HL-60 (cell line): ENCODE measurements around the gene MICU1.
"Not testable (repeated sequence)": the region's sequence is repeated elsewhere in the genome, so short reads cannot be mapped to it uniquely, and the experiment has no call there.

Experiments used
- DNase-seq, 2 experiments: peaks; one replicate each; pipeline ENCODE4 v3.0.0-alpha.2; 2010 to 2020; ENCODE audit warnings: low read depth in 1 of 2, low spot score in 1 of 2
- H3K27ac ChIP-seq: fragments of 250-450 bp; sonication (Bioruptor Pico); replicated peaks from 2 replicates; pipeline ENCODE4 v1.5.1; 2020; ENCODE audit warnings: mild to moderate bottlenecking, moderate library complexity
- H3K27me3 ChIP-seq: fragments of 250-450 bp; sonication (Bioruptor Pico); 2 replicates; pipeline ENCODE4 v1.5.1; 2021; ENCODE audit warnings: mild to moderate bottlenecking, moderate library complexity; ENCODE audit not compliant: insufficient read depth, poor library complexity, severe bottlenecking
- H3K4me3 ChIP-seq: replicated peaks from 2 replicates; pipeline ENCODE4 v1.5.1; 2011; ENCODE audit warnings: mild to moderate bottlenecking, control low read depth, low read length; ENCODE audit not compliant: insufficient read depth
- GABPA ChIP-seq: IDR thresholded peaks from 2 replicates; pipeline ENCODE4 v1.6.1; 2012; ENCODE audit warnings: low read depth
- POLR2AphosphoS5 ChIP-seq: IDR thresholded peaks from 2 replicates; pipeline ENCODE4 v1.6.1; 2012; ENCODE audit warnings: low read depth
- SPI1 ChIP-seq: IDR thresholded peaks from 2 replicates; pipeline ENCODE4 v1.6.1; 2012; ENCODE audit warnings: low read depth, mild to moderate bottlenecking, borderline replicate concordance
- TF ChIP-seq, protein P1 (sequence below): IDR thresholded peaks from one replicate; pipeline ENCODE4 v1.5.1; 2011; ENCODE audit warnings: low read length, control low read depth, inconsistent platforms; ENCODE audit not compliant: insufficient read depth
- TF ChIP-seq, protein P2 (sequence below): IDR thresholded peaks from 2 replicates; pipeline ENCODE4 v1.6.1; 2012; ENCODE audit warnings: low read depth; ENCODE audit not compliant: insufficient replicate concordance

Gene MICU1

DNA sequence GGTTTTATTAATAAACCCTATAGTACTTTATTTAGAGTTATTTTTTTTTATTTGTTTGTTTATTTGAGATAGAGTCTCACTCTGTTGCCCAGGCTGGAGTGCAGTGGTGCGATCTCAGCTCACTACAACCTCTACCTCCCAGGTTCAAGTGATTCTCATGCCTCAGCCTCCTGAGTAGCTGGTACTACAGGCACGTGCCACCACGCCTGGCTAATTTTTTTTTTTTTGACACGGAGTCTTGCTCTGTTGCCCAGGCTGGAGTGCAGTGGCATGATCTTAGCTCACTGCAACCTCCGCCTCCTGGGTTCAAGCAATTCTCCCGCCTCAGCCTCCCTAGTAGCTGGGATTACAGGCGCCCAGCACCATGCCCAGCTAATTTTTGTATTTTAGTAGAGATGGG lies 279.8 kb downstream of the MICU1 start:
- H3K4me3 ChIP-seq, DNase-seq, H3K27ac ChIP-seq, H3K27me3 ChIP-seq: not testable (repeated sequence)

DNA sequence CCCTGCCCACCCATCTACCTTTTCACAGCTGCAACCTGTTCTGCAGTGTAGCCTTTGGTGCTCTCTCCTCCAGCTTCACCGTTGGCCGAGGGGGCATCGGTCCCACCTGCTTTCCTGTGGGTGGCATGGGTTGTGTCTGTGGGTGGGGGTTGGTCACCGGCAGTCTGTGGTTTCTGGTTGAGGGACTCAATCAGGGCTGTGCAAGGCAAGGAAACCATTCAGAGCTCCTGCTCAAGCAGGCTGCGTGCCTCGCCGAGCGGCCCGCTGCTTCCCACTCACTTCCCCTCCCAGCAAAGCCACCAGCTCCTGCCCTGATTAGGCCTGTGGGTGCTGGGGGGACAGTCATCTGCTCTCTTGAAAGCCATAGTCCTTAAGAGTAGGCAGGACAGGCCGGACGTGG lies 280.9 kb downstream of the MICU1 start:
- no peaks in the 10 kb centered on the region for H3K27me3 ChIP-seq
- peak in 1 of 2 experiments; percentile 73 for DNase-seq
- TF ChIP-seq POLR2AphosphoS5 (peak; percentile 38; the same call in 1 of the 2 replicates), SPI1 (peak; percentile 85)
- TF ChIP-seq, protein P1, sequence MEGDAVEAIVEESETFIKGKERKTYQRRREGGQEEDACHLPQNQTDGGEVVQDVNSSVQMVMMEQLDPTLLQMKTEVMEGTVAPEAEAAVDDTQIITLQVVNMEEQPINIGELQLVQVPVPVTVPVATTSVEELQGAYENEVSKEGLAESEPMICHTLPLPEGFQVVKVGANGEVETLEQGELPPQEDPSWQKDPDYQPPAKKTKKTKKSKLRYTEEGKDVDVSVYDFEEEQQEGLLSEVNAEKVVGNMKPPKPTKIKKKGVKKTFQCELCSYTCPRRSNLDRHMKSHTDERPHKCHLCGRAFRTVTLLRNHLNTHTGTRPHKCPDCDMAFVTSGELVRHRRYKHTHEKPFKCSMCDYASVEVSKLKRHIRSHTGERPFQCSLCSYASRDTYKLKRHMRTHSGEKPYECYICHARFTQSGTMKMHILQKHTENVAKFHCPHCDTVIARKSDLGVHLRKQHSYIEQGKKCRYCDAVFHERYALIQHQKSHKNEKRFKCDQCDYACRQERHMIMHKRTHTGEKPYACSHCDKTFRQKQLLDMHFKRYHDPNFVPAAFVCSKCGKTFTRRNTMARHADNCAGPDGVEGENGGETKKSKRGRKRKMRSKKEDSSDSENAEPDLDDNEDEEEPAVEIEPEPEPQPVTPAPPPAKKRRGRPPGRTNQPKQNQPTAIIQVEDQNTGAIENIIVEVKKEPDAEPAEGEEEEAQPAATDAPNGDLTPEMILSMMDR, result no peak
- TF ChIP-seq, protein P2, sequence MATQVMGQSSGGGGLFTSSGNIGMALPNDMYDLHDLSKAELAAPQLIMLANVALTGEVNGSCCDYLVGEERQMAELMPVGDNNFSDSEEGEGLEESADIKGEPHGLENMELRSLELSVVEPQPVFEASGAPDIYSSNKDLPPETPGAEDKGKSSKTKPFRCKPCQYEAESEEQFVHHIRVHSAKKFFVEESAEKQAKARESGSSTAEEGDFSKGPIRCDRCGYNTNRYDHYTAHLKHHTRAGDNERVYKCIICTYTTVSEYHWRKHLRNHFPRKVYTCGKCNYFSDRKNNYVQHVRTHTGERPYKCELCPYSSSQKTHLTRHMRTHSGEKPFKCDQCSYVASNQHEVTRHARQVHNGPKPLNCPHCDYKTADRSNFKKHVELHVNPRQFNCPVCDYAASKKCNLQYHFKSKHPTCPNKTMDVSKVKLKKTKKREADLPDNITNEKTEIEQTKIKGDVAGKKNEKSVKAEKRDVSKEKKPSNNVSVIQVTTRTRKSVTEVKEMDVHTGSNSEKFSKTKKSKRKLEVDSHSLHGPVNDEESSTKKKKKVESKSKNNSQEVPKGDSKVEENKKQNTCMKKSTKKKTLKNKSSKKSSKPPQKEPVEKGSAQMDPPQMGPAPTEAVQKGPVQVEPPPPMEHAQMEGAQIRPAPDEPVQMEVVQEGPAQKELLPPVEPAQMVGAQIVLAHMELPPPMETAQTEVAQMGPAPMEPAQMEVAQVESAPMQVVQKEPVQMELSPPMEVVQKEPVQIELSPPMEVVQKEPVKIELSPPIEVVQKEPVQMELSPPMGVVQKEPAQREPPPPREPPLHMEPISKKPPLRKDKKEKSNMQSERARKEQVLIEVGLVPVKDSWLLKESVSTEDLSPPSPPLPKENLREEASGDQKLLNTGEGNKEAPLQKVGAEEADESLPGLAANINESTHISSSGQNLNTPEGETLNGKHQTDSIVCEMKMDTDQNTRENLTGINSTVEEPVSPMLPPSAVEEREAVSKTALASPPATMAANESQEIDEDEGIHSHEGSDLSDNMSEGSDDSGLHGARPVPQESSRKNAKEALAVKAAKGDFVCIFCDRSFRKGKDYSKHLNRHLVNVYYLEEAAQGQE, result no peak
- H3K4me3 ChIP-seq, result no peak overlapping the region
- H3K27ac ChIP-seq, result no peak overlapping the region

- H3K27me3 ChIP-seq, result no peaks in the 10 kb centered on the region
- no peak for DNase-seq
- H3K27ac ChIP-seq, result no peak overlapping the region
- TF ChIP-seq GABPA, result no peak
- TF ChIP-seq, protein P2, result no peak
- TF ChIP-seq, protein P1, result no peak
- TF ChIP-seq POLR2AphosphoS5, result no peak
- TF ChIP-seq SPI1, result no peak
- H3K4me3 ChIP-seq, result no peak overlapping the region
These were observed 283.0 kb downstream of the MICU1 start for GRCh38 chr10:72342911-72343310.

DNA sequence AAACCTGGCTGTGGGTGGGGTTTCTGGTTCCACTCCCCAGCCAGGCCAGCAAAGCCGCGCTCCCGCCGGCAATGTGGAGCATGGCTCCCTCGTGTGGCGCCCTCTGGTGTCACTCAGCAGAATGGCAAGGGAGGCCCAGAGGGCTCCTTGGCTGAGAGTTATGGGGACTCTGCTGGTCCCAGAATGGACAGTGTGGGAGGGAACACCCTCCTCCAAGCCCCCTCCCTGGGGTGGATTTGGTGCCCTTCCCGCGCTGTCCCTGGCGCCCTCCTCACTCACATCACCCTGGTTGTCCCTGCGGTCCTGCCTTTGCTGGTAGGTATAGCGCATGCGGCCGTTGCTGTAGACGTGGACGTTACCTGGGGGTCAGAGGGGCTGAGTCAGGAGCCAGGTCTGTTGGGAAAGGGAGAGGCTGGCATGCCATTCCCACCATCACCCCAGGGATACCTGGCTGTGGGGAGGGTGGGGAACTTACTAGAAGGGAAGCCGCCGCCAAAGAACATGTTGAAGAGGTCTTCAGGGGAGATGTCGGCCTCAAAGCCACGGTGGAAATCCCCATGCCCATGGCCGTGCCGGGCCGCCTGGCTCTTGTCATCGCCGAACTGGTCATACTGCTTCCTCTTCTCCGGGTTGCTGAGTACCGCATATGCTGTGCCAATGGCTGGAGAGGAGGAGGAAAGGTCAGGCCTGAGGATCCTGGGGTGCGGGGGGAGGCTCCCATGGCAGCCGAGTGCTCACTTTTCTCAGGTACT lies 285.2 kb downstream of the MICU1 start:
- Histone ChIP-seq H3K4me3 (no peak overlapping the region), H3K27ac (no peak overlapping the region), H3K27me3 (no peaks in the 10 kb centered on the region)
- peak in 1 of 2 experiments; percentile 69 for DNase-seq
- TF ChIP-seq, protein P1, result peak; percentile 94
- TF ChIP-seq SPI1, result no peak
